K562 treated with DMSO at 1 percent for 4 hours (cell line): ENCODE measurements around the gene NDUFAF8. TPM values are rescaled to one million over a fixed set of nuclear protein-coding genes. Genes with fewer than 3 reads are reported as not detected.

Source experiments
- total RNA-seq: library from RNA; unstranded; fragments of 300-600 nt; gene quantifications from 2 replicates; pipeline ENCODE4 v1.2.3, GENCODE V29; 2022; ENCODE audit not compliant: insufficient read depth

Gene NDUFAF8, protein sequence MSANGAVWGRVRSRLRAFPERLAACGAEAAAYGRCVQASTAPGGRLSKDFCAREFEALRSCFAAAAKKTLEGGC
- total RNA-seq = 56.2 and 75.8 TPM in 2 replicates

DNA sequence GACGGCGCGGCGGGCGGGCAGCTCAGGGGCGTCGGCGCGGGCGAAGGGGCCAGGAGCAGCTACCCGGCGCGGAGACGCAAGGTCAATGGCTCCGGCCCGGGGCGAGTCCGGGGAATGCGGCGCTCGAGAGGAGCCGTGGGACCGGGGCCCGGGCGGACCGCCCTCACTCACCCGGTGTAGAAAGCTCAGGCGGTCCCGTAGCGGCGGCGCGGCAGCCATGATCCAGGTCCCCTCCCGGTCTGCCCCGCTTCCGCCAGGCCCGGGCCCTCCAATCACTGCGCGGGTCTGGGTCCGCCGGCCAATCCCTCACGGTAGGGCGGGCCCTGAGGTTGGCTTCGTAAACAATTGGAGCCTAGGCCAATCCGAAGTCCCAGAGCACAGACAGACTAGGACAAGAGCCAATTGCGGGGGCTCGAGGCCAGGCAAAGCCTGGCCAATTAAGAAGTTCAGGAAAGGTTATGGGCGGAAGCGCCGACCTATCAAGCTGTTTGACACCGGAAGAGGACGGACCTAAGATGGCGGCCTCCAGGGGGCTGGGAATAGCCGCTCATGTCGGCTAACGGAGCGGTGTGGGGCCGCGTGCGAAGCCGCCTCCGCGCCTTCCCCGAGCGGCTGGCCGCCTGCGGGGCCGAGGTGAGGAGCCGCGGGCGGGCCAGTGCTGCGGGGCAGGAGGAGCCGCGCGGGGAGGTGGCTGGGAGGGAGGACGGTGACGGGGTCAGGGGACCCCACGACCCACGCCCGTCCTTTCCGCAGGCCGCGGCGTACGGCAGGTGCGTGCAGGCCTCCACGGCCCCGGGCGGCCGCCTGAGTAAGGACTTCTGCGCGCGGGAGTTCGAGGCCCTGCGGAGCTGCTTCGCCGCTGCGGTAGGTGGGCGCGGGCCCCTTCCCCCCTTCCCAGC, at the start of gene NDUFAF8, which contains the start of gene TEPSIN:
NDUFAF8 (plus strand) TSS at position 504 of the 899 bp plus-strand sequence; CDS start at position 550, 46 bp downstream.
TEPSIN (minus strand) TSS at position 241 of the 899 bp plus-strand sequence; CDS start at position 219, 22 bp downstream.

GRCh38 chr17:81222906-81223761, 16.0 kb upstream of the NDUFAF8 start, which contains the start of gene CEP131:
Gene CEP131, minus strand, starts transcription at chr17:81222965. Its CDS starts 2,909 bp downstream, at chr17:81220056.

Other genes with a start within 250 kb of the NDUFAF8 start
- 9.9 and 11.3 TPM in 2 replicates for gene CHMP6, start 247.5 kb upstream of the NDUFAF8 start, total RNA-seq
- gene BAIAP2, start 204.2 kb upstream of the NDUFAF8 start, total RNA-seq = 77.6 and 77.8 TPM in 2 replicates
- not detected in 2 replicates for gene PVALEF, start 73.8 kb upstream of the NDUFAF8 start, total RNA-seq
- not detected in 2 replicates for gene AATK, start 73.1 kb upstream of the NDUFAF8 start, total RNA-seq
- gene CEP131, start 16.4 kb upstream of the NDUFAF8 start, total RNA-seq = 23.3 and 27.7 TPM in 2 replicates
- 20.7 and 26.9 TPM in 2 replicates for gene TEPSIN, start 263 bp upstream of the NDUFAF8 start, total RNA-seq
- 70.6 and 79.3 TPM in 2 replicates for gene SLC38A10, start 56.0 kb downstream of the NDUFAF8 start, total RNA-seq
- 8.7 and 10.6 TPM in 2 replicates for gene BAHCC1, start 156.1 kb downstream of the NDUFAF8 start, total RNA-seq